SU-DHL-6 (cell line): ENCODE data around the gene POR.

Experiments used
- H2AFZ ChIP-seq: fragments of 200-600 bp; sonication (generic); 2 replicates; pipeline ENCODE4 v1.6.1; 2014; ENCODE audit warnings: low read depth, mild to moderate bottlenecking, moderate library complexity, mixed read lengths, antibody characterized with exemption, low read length; ENCODE audit not compliant: severe bottlenecking
- H3F3A ChIP-seq: fragments of 200-600 bp; shearing (Covaris generic); 2 replicates; pipeline ENCODE4 v1.6.0; 2016; ENCODE audit warnings: antibody characterized with exemption, mild to moderate bottlenecking; ENCODE audit not compliant: insufficient read depth
- H3K27ac ChIP-seq: fragments of 200-600 bp; sonication (generic); 2 replicates; pipeline ENCODE4 v1.5.1; 2016; ENCODE audit warnings: low read depth, mild to moderate bottlenecking, low read length, moderate library complexity, mixed read lengths
- H3K27me3 ChIP-seq: fragments of 200-600 bp; sonication (generic), shearing (Covaris generic); 2 replicates; pipeline ENCODE4 v1.6.0; 2014; ENCODE audit warnings: mild to moderate bottlenecking, low read length
- H3K36me3 ChIP-seq: fragments of 200-600 bp; sonication (generic); 2 replicates; pipeline ENCODE4 v1.6.1; 2014; ENCODE audit warnings: mild to moderate bottlenecking, low read length, mixed read lengths
- H3K4me2 ChIP-seq: fragments of 300-600, 200-600 bp; shearing (Covaris generic), sonication (generic); 2 replicates; pipeline ENCODE4 v1.6.0; 2014; ENCODE audit warnings: low read length, low read depth, mild to moderate bottlenecking; ENCODE audit not compliant: poor library complexity, severe bottlenecking
- H3K4me3 ChIP-seq: fragments of 200-600 bp; sonication (generic); 2 replicates; pipeline ENCODE4 v1.5.1; 2014; ENCODE audit warnings: antibody characterized with exemption, low read length, mild to moderate bottlenecking, mixed read lengths; ENCODE audit not compliant: insufficient read depth, poor library complexity, severe bottlenecking
- H3K79me2 ChIP-seq: fragments of 200-600 bp; sonication (generic); 2 replicates; pipeline ENCODE4 v1.6.1; 2014; ENCODE audit warnings: mild to moderate bottlenecking, low read length, moderate library complexity; ENCODE audit not compliant: insufficient read depth
- H3K9ac ChIP-seq: fragments of 200-600 bp; sonication (generic); 2 replicates; pipeline ENCODE4 v1.7.0; 2014; ENCODE audit warnings: mild to moderate bottlenecking, low read length
- H3K9me2 ChIP-seq: fragments of 200-600 bp; sonication (generic); replicated peaks from 2 replicates; pipeline ENCODE4 v1.6.1; 2014; ENCODE audit warnings: low read length; ENCODE audit not compliant: insufficient read depth
- H3K9me3 ChIP-seq: fragments of 200-600 bp; sonication (generic); 2 replicates; pipeline ENCODE4 v1.6.1; 2014; ENCODE audit warnings: low read length, mixed read lengths; ENCODE audit not compliant: insufficient read depth
- H4K20me1 ChIP-seq: fragments of 200-600 bp; sonication (generic); 2 replicates; pipeline ENCODE4 v1.6.1; 2014; ENCODE audit warnings: low read depth, mild to moderate bottlenecking, antibody characterized with exemption, low read length, moderate library complexity, mixed read lengths
- CTCF ChIP-seq: fragments of 200-600 bp; sonication (generic); IDR thresholded peaks from one replicate; pipeline ENCODE4 v1.5.1; 2017; ENCODE audit warnings: antibody characterized with exemption, mild to moderate bottlenecking, low read length, moderate library complexity; ENCODE audit not compliant: insufficient read depth, poor library complexity, severe bottlenecking
- EZH2phosphoT487 ChIP-seq: fragments of 200-600 bp; sonication (generic), shearing (Covaris generic); conservative IDR thresholded peaks from 2 replicates; pipeline ENCODE4 v1.6.1; 2018; ENCODE audit warnings: mild to moderate bottlenecking, antibody characterized with exemption, low read length, moderate library complexity, mixed read lengths

POR gene

DNA sequence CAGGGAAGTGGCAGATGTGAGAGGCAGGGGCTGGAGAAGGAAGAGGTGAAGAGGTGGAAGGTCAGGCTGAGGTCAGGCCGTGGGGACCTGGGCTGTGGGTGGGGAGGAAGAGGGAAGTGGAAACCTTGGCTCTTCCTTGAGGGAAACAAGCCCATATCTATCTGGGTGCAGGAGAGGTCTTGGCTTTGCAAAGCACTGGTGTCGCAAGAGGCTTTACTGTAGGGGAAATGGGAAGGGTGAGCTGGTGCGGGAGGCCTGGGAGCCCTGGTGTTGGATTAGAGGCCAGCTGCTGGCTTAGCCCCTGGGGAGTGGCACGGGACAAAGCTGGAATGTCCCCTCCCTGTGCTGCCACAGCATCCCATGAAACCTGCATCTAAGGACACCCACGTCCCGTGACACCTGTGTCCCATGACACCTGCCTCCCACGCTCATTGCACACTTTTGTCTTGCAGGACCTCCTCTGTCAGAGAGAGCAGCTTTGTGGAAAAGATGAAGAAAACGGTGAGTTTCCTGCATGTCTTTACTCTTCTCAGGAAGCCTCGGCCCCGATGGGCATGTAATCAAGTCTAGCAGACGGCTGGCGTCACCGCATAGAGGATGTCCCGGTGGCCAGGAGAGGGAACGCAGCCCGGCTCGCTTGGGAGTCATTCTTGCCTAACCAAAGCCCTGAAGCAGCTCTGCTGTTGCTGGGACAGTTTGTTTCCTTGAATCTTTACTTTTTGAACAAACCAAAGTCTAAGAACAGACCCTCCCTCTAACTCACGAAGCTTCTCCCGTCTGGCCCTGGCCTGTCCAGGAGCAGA lies 57.2 kb downstream of the POR start:
- H3K27ac ChIP-seq = no peak overlapping the region

DNA sequence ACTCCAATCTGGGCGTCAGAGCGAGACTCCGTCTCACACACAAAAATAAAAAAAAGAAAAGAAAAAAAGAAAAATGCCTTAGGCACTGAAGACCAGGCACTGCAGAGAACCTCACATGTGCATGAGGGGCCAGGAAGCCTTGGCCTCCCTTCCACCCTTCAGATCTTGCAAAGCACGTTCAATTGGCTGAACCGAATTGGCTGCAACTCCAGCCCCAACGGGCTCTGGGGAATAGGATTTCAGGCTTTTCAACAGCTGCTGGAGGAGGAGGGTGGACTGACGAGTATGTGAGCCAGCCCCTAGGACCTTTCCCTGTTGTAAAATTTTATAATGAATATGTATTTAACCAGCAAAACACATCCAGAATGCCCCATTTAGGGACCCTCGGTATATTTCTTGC lies 62.8 kb downstream of the POR start:
- H3K4me2 ChIP-seq = no peak overlapping the region
- H3K9me3 ChIP-seq = no peaks in the 10 kb centered on the region
- H3K79me2 ChIP-seq = no peaks in the 10 kb centered on the region
- no peaks in the 10 kb centered on the region for H3K9me2 ChIP-seq
- H3K4me3 ChIP-seq = no peak overlapping the region
- TF ChIP-seq CTCF (no peak), EZH2phosphoT487 (no peak)
- no peaks in the 10 kb centered on the region for H3K27me3 ChIP-seq
- H3K9ac ChIP-seq = no peak overlapping the region
- no peak overlapping the region for H2AFZ ChIP-seq
- H3K36me3 ChIP-seq = no peaks in the 10 kb centered on the region
- H4K20me1 ChIP-seq = no peaks in the 10 kb centered on the region
- H3K27ac ChIP-seq = no peak overlapping the region
- H3F3A ChIP-seq = no peaks in the 10 kb centered on the region

More for the DNA sequence above, 57.2 kb downstream of the POR start:
- Histone ChIP-seq H3K4me2 (no peak overlapping the region), H3K4me3 (no peak overlapping the region), H2AFZ (no peak overlapping the region), H3K79me2 (no peaks in the 10 kb centered on the region), H3K36me3 (no peaks in the 10 kb centered on the region), H3K9me2 (no peaks in the 10 kb centered on the region), H3K9me3 (no peaks in the 10 kb centered on the region), H3K9ac (no peak overlapping the region), H3F3A (no peaks in the 10 kb centered on the region), H4K20me1 (no peaks in the 10 kb centered on the region), H3K27me3 (no peaks in the 10 kb centered on the region)
- no peak for TF ChIP-seq EZH2phosphoT487
- no peak for TF ChIP-seq CTCF

GRCh38 chr7:75979759-75980429 lies 64.9 kb downstream of the POR start:
- no peaks in the 10 kb centered on the region for H3F3A ChIP-seq
- TF ChIP-seq CTCF = no peak
- no peak for TF ChIP-seq EZH2phosphoT487
- H3K4me2 ChIP-seq = no peak overlapping the region
- H3K9me2 ChIP-seq = no peaks in the 10 kb centered on the region
- H3K27me3 ChIP-seq = no peaks in the 10 kb centered on the region
- no peaks in the 10 kb centered on the region for H3K9me3 ChIP-seq
- no peak overlapping the region for H3K4me3 ChIP-seq
- H2AFZ ChIP-seq = no peak overlapping the region
- H3K79me2 ChIP-seq = no peaks in the 10 kb centered on the region
- H4K20me1 ChIP-seq = no peaks in the 10 kb centered on the region
- no peak overlapping the region for H3K9ac ChIP-seq
- no peak overlapping the region for H3K27ac ChIP-seq
- no peaks in the 10 kb centered on the region for H3K36me3 ChIP-seq
